GM21717 (cell line): ENCODE measurements around the gene NRP2.

Experiments used
- ATAC-seq: cut with Tn5 transposase; IDR thresholded peaks from one replicate; pipeline ENCODE4 v1.9.1; 2021; ENCODE audit warnings: mild to moderate bottlenecking, moderate library complexity; ENCODE audit not compliant: unreplicated experiment

Gene NRP2

GRCh38 chr2:205770577-205770976 lies 88.3 kb downstream of the NRP2 start:
- ATAC-seq = no peak

- ATAC-seq = no peak
Measured at GRCh38 chr2:205771031-205771430, 88.7 kb downstream of the NRP2 start.

- no peak for ATAC-seq
Measured at GRCh38 chr2:205771666-205772065, 89.4 kb downstream of the NRP2 start.

GRCh38 chr2:205772983-205773382 lies 90.7 kb downstream of the NRP2 start:
- no peak for ATAC-seq

GRCh38 chr2:205773989-205774388 lies 91.7 kb downstream of the NRP2 start:
- ATAC-seq = no peak

- peak; percentile 43 for ATAC-seq
Measured at GRCh38 chr2:205775097-205775877, 93.0 kb downstream of the NRP2 start.

GRCh38 chr2:205776139-205776538 lies 93.8 kb downstream of the NRP2 start:
- peak; percentile 42 for ATAC-seq

- no peak for ATAC-seq
Measured at GRCh38 chr2:205776720-205777119, 94.4 kb downstream of the NRP2 start.

GRCh38 chr2:205778356-205778755 lies 96.1 kb downstream of the NRP2 start:
- ATAC-seq = no peak

- ATAC-seq = no peak
Measured at GRCh38 chr2:205780645-205781044, 98.3 kb downstream of the NRP2 start.

- no peak for ATAC-seq
Measured at GRCh38 chr2:205781244-205781931, 99.1 kb downstream of the NRP2 start.

GRCh38 chr2:205782941-205783340 lies 100.6 kb downstream of the NRP2 start:
- no peak for ATAC-seq

GRCh38 chr2:205783872-205784499 lies 101.7 kb downstream of the NRP2 start:
- ATAC-seq = no peak

GRCh38 chr2:205785507-205786260 lies 103.4 kb downstream of the NRP2 start:
- no peak for ATAC-seq

- ATAC-seq = no peak
Measured at GRCh38 chr2:205786976-205787375, 104.7 kb downstream of the NRP2 start.

- no peak for ATAC-seq
Measured at GRCh38 chr2:205787761-205788160, 105.5 kb downstream of the NRP2 start.

- ATAC-seq = no peak
Measured at GRCh38 chr2:205789906-205790305, 107.6 kb downstream of the NRP2 start.

GRCh38 chr2:205792908-205793307 lies 110.6 kb downstream of the NRP2 start:
- ATAC-seq = no peak

GRCh38 chr2:205796805-205797313 lies 114.6 kb downstream of the NRP2 start:
- ATAC-seq = no peak

GRCh38 chr2:205797866-205798265 lies 115.6 kb downstream of the NRP2 start:
- ATAC-seq = no peak

GRCh38 chr2:205800224-205800623 lies 117.9 kb downstream of the NRP2 start:
- no peak for ATAC-seq
